ENCODE results near the gene KRTAP4-6.
"Not testable (repeated sequence)": the region's sequence is repeated elsewhere in the genome, so short reads cannot be mapped to it uniquely, and the experiment has no call there.

The KRTAP4-6 gene

GRCh38 chr17:41140360-41141131 is at the start of gene KRTAP4-6:
Gene KRTAP4-6, minus strand, starts transcription at chr17:41140544. Its CDS starts 57 bp downstream, at chr17:41140487.
- DNase-seq (ENCODE audit: low spot score): no peak

- not testable (repeated sequence) for DNase-seq (ENCODE audit: low spot score)
Measured at GRCh38 chr17:41189837-41190318, 49.5 kb upstream of the KRTAP4-6 start, which contains the start of gene KRTAP9-1. Gene KRTAP9-1, plus strand, starts transcription at chr17:41189887. Its CDS starts 0 bp downstream, at chr17:41189887.

GRCh38 chr17:41186872-41187271 is 46.5 kb upstream of the KRTAP4-6 start:
- no peak for DNase-seq (ENCODE audit: low spot score)

GRCh38 chr17:41185001-41185400 is 44.7 kb upstream of the KRTAP4-6 start:
- no peak for DNase-seq (ENCODE audit: low spot score)

- no peak for DNase-seq (ENCODE audit: low spot score)
Measured at GRCh38 chr17:41184480-41184961, 44.2 kb upstream of the KRTAP4-6 start, which contains the start of gene KRTAP4-1. Gene KRTAP4-1, minus strand, starts transcription at chr17:41184911. Its CDS starts 57 bp downstream, at chr17:41184854.

- DNase-seq (ENCODE audit: low spot score): no peak
Measured at GRCh38 chr17:41178843-41179616, 38.7 kb upstream of the KRTAP4-6 start.

GRCh38 chr17:41178341-41178740 is 38.0 kb upstream of the KRTAP4-6 start:
- DNase-seq (ENCODE audit: low spot score): no peak

- no peak for DNase-seq (ENCODE audit: low spot score)
Measured at GRCh38 chr17:41177727-41178271, 37.5 kb upstream of the KRTAP4-6 start, which contains the start of gene KRTAP4-2. Gene KRTAP4-2, minus strand, starts transcription at chr17:41178221. Its CDS starts 57 bp downstream, at chr17:41178164.

GRCh38 chr17:41176744-41177387 is 36.5 kb upstream of the KRTAP4-6 start:
- DNase-seq (ENCODE audit: low spot score): no peak

GRCh38 chr17:41171886-41172285 is 31.5 kb upstream of the KRTAP4-6 start:
- DNase-seq (ENCODE audit: low spot score): no peak

- no peak for DNase-seq (ENCODE audit: low spot score)
Measured at GRCh38 chr17:41168121-41168520, 27.8 kb upstream of the KRTAP4-6 start, which contains the start of gene KRTAP4-3. Gene KRTAP4-3, minus strand, starts transcription at chr17:41168221. Its CDS starts 49 bp downstream, at chr17:41168172.

GRCh38 chr17:41167561-41167960 is 27.2 kb upstream of the KRTAP4-6 start:
- DNase-seq (ENCODE audit: low spot score): no peak

- no peak for DNase-seq (ENCODE audit: low spot score)
Measured at GRCh38 chr17:41163828-41164227, 23.5 kb upstream of the KRTAP4-6 start.

GRCh38 chr17:41160648-41161047 is 20.3 kb upstream of the KRTAP4-6 start, which contains the start of gene KRTAP4-4:
Gene KRTAP4-4, minus strand, starts transcription at chr17:41160748. Its CDS starts 57 bp downstream, at chr17:41160691.
- no peak for DNase-seq (ENCODE audit: low spot score)

GRCh38 chr17:41160190-41160589 is 19.8 kb upstream of the KRTAP4-6 start:
- not testable (repeated sequence) for DNase-seq (ENCODE audit: low spot score)

GRCh38 chr17:41153856-41154255 is 13.5 kb upstream of the KRTAP4-6 start:
- no peak for DNase-seq (ENCODE audit: low spot score)

GRCh38 chr17:41151525-41151924 is 11.2 kb upstream of the KRTAP4-6 start:
- no peak for DNase-seq (ENCODE audit: low spot score)

GRCh38 chr17:41150026-41150425 is 9.7 kb upstream of the KRTAP4-6 start:
- DNase-seq (ENCODE audit: low spot score): no peak

GRCh38 chr17:41149652-41149985 is 9.3 kb upstream of the KRTAP4-6 start, which contains the start of gene KRTAP4-5:
Gene KRTAP4-5, minus strand, starts transcription at chr17:41149825. Its CDS starts 58 bp downstream, at chr17:41149767.
- DNase-seq (ENCODE audit: low spot score): no peak

- DNase-seq (ENCODE audit: low spot score): not testable (repeated sequence)
Measured at GRCh38 chr17:41148971-41149651, 8.8 kb upstream of the KRTAP4-6 start.
